ENCODE data around the gene EEFSEC. TPM values are rescaled to one million over a fixed set of nuclear protein-coding genes. Genes with fewer than 3 reads are reported as not detected.

The EEFSEC gene
- total RNA-seq, 1 experiment from 2014 or later, result 9.5 TPM

DNA sequence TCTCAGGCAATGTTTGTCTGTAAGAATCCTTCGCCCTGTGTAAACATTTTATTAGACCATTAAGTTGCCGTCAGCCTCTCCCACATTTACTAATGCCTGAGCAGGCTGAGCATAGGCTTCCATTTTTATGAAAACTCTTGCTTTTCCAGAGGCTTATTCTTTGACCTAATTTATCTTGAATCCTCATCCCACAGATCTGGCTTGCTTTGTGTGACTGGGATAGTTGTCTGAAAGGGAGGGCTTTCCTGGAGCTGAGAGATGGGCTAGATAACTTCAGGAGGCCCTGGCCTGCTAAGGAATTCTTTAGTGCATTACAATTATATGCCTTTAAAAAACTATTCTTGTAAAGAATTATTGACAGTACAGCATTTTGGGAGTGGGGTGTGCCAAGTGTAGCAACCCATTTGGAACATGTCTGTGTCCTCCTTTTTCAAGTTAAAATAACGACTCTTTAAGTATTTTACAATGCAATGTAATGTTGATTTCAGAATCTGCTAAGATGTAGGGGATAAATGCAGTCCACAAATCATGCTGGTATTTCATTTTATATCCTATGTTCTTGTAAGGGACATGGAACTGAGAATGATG, 52.4 kb downstream of the EEFSEC start:
- H3K27ac Mint-ChIP-seq, result no peak overlapping the region

More for the DNA sequence above, 52.4 kb downstream of the EEFSEC start:
- H2BK15ac ChIP-seq (ENCODE audit: low read depth, low read length), result no peak overlapping the region
- H3K79me2 ChIP-seq (ENCODE audit: insufficient read depth, low read length), result no peaks in the 10 kb centered on the region
- Mint-ChIP-seq H3K4me1 (peaks cover 29% of the 10 kb centered on the region in 2 experiments), H3K4me3 (no peak overlapping the region), H3K36me3 (ENCODE audit: insufficient read depth in 1 of 3, low read depth in 3 of 3) (no peaks in the 10 kb centered on the region), H3K9me3 (no peaks in the 10 kb centered on the region), H3K27me3 (ENCODE audit: low read depth) (no peaks in the 10 kb centered on the region; the same call in 1 of the 2 replicates)
- H4K8ac ChIP-seq (replicated peaks; ENCODE audit: insufficient read length, low read depth, low read length), result no peak overlapping the region
- no peak overlapping the region for H2AK5ac ChIP-seq (ENCODE audit: insufficient read length, low read length)
- no peak overlapping the region for H3K4me2 ChIP-seq (ENCODE audit: insufficient read depth, insufficient read length, low read length)
- DNase-seq, result no peak
- no peak overlapping the region for H2BK20ac ChIP-seq (ENCODE audit: low read depth, low read length, poor library complexity, severe bottlenecking)
- no peak overlapping the region for H3K14ac ChIP-seq (ENCODE audit: insufficient read depth, low read length)
- H3K56ac ChIP-seq (ENCODE audit: insufficient read length, low read depth, low read length), result no peak overlapping the region
- H4K91ac ChIP-seq (ENCODE audit: insufficient read length, low read depth, low read length), result no peak overlapping the region
- no peak overlapping the region for H3T11ph ChIP-seq (ENCODE audit: low read length)
- no peak overlapping the region for H3K27ac ChIP-seq (ENCODE audit: insufficient read length, low read depth, low read length)
- no peak overlapping the region for H3K18ac ChIP-seq (ENCODE audit: insufficient read length, low read depth, low read length)
- H3K4ac ChIP-seq (ENCODE audit: low read depth, low read length), result no peak overlapping the region
- no peak overlapping the region for H4K5ac ChIP-seq (ENCODE audit: insufficient read length, low read depth, low read length)
- no CpG with 5 or more reads among the region's 3 CpGs for WGBS (ENCODE audit: extremely low coverage, insufficient read length, low lambda C conversion rate)
- H4K20me1 ChIP-seq (ENCODE audit: control insufficient read depth, insufficient read depth, insufficient read length), result no peaks in the 10 kb centered on the region
- H2BK5ac ChIP-seq (ENCODE audit: insufficient read length, low read length), result no peak overlapping the region
- no peak overlapping the region for H2BK12ac ChIP-seq (ENCODE audit: insufficient read length, low read depth, low read length)
- H3K27me3 ChIP-seq (ENCODE audit: insufficient read depth, low read length), result no peaks in the 10 kb centered on the region
- H3K23ac ChIP-seq (ENCODE audit: insufficient read length, low read depth, low read length), result no peak overlapping the region
- H2BK120ac ChIP-seq (ENCODE audit: low read depth, low read length, poor library complexity, severe bottlenecking), result no peak overlapping the region
- H3K4me1 ChIP-seq (ENCODE audit: insufficient read depth, low read length), result peaks cover 6% of the 10 kb centered on the region; the same call in 1 of the 2 replicates
- no peak for TF ChIP-seq CTCF (conservative IDR thresholded peaks at IDR 0.05)
- no peak overlapping the region for H3K9ac ChIP-seq (ENCODE audit: extremely low read depth, insufficient read length, low read length)
- no peak overlapping the region for H2AFZ ChIP-seq (ENCODE audit: low read length)
- H3K23me2 ChIP-seq (ENCODE audit: insufficient read length, low read depth, low read length, poor library complexity, severe bottlenecking), result no peaks in the 10 kb centered on the region
- no peaks in the 10 kb centered on the region for H3K79me1 ChIP-seq (ENCODE audit: insufficient read depth, low read depth, low read length, poor library complexity, severe bottlenecking)
- H3K9me3 ChIP-seq (ENCODE audit: control insufficient read depth, low read depth, low read length), result no peaks in the 10 kb centered on the region
